ENCODE measurements around the gene CLUH. TPM values are rescaled to one million over a fixed set of nuclear protein-coding genes. Genes with fewer than 3 reads are reported as not detected.

The CLUH gene
- total and polyA plus RNA-seq, 2 donors (not counting 1 experiment from before 2014, with no cell fraction given): 53.1 to 64.6 TPM

DNA sequence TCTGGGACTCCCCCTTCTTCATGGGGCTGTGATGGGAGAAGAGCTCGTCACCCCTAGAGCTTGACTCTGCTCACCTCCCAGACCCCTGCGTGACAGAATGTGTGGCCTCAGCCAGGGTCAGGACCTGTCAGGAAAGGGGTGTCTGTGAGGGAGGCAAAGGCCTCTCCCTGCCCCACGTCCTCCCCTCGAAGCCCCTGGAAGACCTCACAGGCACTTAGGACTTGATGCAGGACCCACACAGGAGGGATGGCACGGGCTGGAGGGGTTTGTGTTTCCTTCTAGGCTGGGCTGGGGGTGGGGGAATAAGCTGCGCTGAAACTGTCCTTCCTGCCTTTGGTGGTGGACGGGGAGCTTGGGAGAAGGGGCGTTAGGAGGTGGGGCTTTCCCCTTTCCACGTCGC is 11.0 kb upstream of the CLUH start:
- no peaks in the 10 kb centered on the region for H4K20me1 ChIP-seq (ENCODE audit: control insufficient read depth, insufficient read depth, low read length, poor library complexity, severe bottlenecking)
- no peak for ATAC-seq (ENCODE audit: low read depth)
- CTCF ChIA-PET: no interaction called here
- no peak overlapping the region for H3K4me2 ChIP-seq (replicated peaks; ENCODE audit: low read depth, low read length, poor library complexity, severe bottlenecking)
- peaks cover 4% of the 10 kb centered on the region for H3K4me1 Mint-ChIP-seq
- TF ChIP-seq EZH2 (IDR thresholded peaks at IDR 0.05; ENCODE audit: borderline replicate concordance, insufficient read depth, low read depth, low read length, poor library complexity, severe bottlenecking): no peak
- TF ChIP-seq, protein P1, sequence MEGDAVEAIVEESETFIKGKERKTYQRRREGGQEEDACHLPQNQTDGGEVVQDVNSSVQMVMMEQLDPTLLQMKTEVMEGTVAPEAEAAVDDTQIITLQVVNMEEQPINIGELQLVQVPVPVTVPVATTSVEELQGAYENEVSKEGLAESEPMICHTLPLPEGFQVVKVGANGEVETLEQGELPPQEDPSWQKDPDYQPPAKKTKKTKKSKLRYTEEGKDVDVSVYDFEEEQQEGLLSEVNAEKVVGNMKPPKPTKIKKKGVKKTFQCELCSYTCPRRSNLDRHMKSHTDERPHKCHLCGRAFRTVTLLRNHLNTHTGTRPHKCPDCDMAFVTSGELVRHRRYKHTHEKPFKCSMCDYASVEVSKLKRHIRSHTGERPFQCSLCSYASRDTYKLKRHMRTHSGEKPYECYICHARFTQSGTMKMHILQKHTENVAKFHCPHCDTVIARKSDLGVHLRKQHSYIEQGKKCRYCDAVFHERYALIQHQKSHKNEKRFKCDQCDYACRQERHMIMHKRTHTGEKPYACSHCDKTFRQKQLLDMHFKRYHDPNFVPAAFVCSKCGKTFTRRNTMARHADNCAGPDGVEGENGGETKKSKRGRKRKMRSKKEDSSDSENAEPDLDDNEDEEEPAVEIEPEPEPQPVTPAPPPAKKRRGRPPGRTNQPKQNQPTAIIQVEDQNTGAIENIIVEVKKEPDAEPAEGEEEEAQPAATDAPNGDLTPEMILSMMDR (IDR thresholded peaks at IDR 0.05): no peak
- no peak overlapping the region for H3K9ac ChIP-seq (ENCODE audit: low read length)
- H3K27me3 ChIP-seq (replicated peaks in 1 of 4; ENCODE audit: control extremely low read depth in 1 of 4, control insufficient read depth in 3 of 4, insufficient read depth in 4 of 4, low read length in 3 of 4): peaks cover 0 to 27% (median 6%) of the 10 kb centered on the region in 4 experiments
- H3K36me3 ChIP-seq (replicated peaks in 1 of 2; ENCODE audit: control extremely low read depth in 1 of 2, control insufficient read depth in 1 of 2, extremely low read depth in 1 of 2, insufficient read depth in 2 of 2, low read length in 1 of 2): no peaks in the 10 kb centered on the region
- H3K27me3 Mint-ChIP-seq: peaks cover 15% of the 10 kb centered on the region
- peaks cover 4 to 6% of the 10 kb centered on the region in 2 donors for H3K4me1 ChIP-seq (ENCODE audit: control insufficient read depth in 2 of 2, insufficient read depth in 2 of 2, low read length in 2 of 2)
- H3K27ac Mint-ChIP-seq: no peak overlapping the region
- no peak overlapping the region for H3K4me3 Mint-ChIP-seq
- H3K9me3 ChIP-seq (ENCODE audit: control extremely low read depth in 1 of 3, control insufficient read depth in 2 of 3, insufficient read depth in 1 of 3, low read length in 2 of 3): no peaks in the 10 kb centered on the region
- H3K4me3 ChIP-seq (ENCODE audit: control extremely low read depth in 1 of 5, extremely low read depth in 1 of 5, insufficient read depth in 1 of 5, low read depth in 2 of 5, low read length in 4 of 5): no peak overlapping the region
- 81% methylated on average over 9 of the region's 10 CpGs for WGBS (ENCODE audit: insufficient coverage)
- POLR2A ChIA-PET: no interaction called here
- no peak overlapping the region for H2AFZ ChIP-seq (ENCODE audit: insufficient read depth, low read depth, low read length, poor library complexity, severe bottlenecking)
- H3K79me2 ChIP-seq (ENCODE audit: control insufficient read depth, insufficient read depth, low read length): no peaks in the 10 kb centered on the region
- no peak overlapping the region for H3K27ac ChIP-seq (ENCODE audit: low read length in 2 of 2)
- H3K9me3 Mint-ChIP-seq (ENCODE audit: insufficient read depth): no peaks in the 10 kb centered on the region
- intact Hi-C loops (cut with micrococcal nuclease): no loop called here
- no peak for DNase-seq

DNA sequence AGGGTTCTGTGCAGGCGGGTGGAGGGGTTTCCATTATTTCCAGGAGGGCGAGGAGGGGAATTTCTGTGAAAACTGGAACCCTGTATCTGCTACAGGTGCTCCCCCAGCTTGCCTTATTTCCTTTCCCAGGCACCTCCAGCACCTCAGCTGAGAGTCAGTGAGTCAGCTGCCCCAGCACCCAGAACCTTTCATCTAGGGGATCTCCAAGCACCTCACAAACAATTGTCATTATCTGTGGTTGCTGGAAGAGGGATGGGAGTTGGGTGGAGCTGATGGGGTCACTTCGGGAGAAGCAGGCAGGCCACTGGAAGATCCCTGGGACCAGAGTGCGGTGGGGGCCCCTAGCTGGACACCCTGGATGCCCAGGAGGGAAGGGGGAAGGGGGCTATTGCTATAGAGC is 10.0 kb upstream of the CLUH start:
- Histone ChIP-seq H3K9ac (ENCODE audit: low read length) (no peak overlapping the region), H3K9me3 (ENCODE audit: control extremely low read depth in 1 of 3, control insufficient read depth in 2 of 3, insufficient read depth in 1 of 3, low read length in 2 of 3) (no peaks in the 10 kb centered on the region), H3K4me2 (replicated peaks; ENCODE audit: low read depth, low read length, poor library complexity, severe bottlenecking) (no peak overlapping the region), H3K27ac (ENCODE audit: low read length in 2 of 2) (no peak overlapping the region), H3K36me3 (replicated peaks in 1 of 2; ENCODE audit: control extremely low read depth in 1 of 2, control insufficient read depth in 1 of 2, extremely low read depth in 1 of 2, insufficient read depth in 2 of 2, low read length in 1 of 2) (no peaks in the 10 kb centered on the region), H2AFZ (ENCODE audit: insufficient read depth, low read depth, low read length, poor library complexity, severe bottlenecking) (no peak overlapping the region), H3K79me2 (ENCODE audit: control insufficient read depth, insufficient read depth, low read length) (no peaks in the 10 kb centered on the region), H3K4me1 (ENCODE audit: control insufficient read depth in 2 of 2, insufficient read depth in 2 of 2, low read length in 2 of 2) (peaks cover 4 to 6% of the 10 kb centered on the region in 2 donors), H3K4me3 (ENCODE audit: control extremely low read depth in 1 of 5, extremely low read depth in 1 of 5, insufficient read depth in 1 of 5, low read depth in 2 of 5, low read length in 4 of 5) (no peak overlapping the region), H4K20me1 (ENCODE audit: control insufficient read depth, insufficient read depth, low read length, poor library complexity, severe bottlenecking) (no peaks in the 10 kb centered on the region), H3K27me3 (replicated peaks in 1 of 4; ENCODE audit: control extremely low read depth in 1 of 4, control insufficient read depth in 3 of 4, insufficient read depth in 4 of 4, low read length in 3 of 4) (peaks cover 0 to 19% (median 6%) of the 10 kb centered on the region in 4 experiments)
- ATAC-seq (ENCODE audit: low read depth) (no peak), DNase-seq (no peak)
- ChIA-PET CTCF (no interaction called here), POLR2A (no interaction called here)
- TF ChIP-seq, protein P1 (IDR thresholded peaks at IDR 0.05): no peak
- TF ChIP-seq EZH2 (IDR thresholded peaks at IDR 0.05; ENCODE audit: borderline replicate concordance, insufficient read depth, low read depth, low read length, poor library complexity, severe bottlenecking): no peak
- WGBS (ENCODE audit: insufficient coverage): 74% methylated on average over 3 of the region's 4 CpGs
- intact Hi-C loops (cut with micrococcal nuclease): no loop called here
- Mint-ChIP-seq H3K4me3 (no peak overlapping the region), H3K27me3 (peaks cover 10% of the 10 kb centered on the region), H3K27ac (no peak overlapping the region), H3K4me1 (peaks cover 4% of the 10 kb centered on the region), H3K9me3 (ENCODE audit: insufficient read depth) (no peaks in the 10 kb centered on the region)

Measured in B cell (primary cell).